Uterus (tissue), 2 donors: Measurements from ENCODE around the gene FASLG.

Source experiments
- POLR2A ChIP-seq, 2 donors: fragments of 450-650 bp; IDR thresholded peaks; one replicate each; pipeline ENCODE4 v1.6.1; 2016; ENCODE audit warnings: antibody characterized with exemption in 2 of 2, mild to moderate bottlenecking in 1 of 2, moderate library complexity in 1 of 2
- TF ChIP-seq, protein P1 (sequence below), 4 experiments: fragments of 200-600 bp in 2 of 4; fragments of 450-650 bp in 2 of 4; sonication (generic) in 2 of 4; IDR thresholded peaks; one replicate each; pipeline ENCODE4 v1.5.1; 2016 to 2019; ENCODE audit warnings: antibody characterized with exemption in 4 of 4, mild to moderate bottlenecking in 2 of 4, moderate library complexity in 1 of 4

DNA sequence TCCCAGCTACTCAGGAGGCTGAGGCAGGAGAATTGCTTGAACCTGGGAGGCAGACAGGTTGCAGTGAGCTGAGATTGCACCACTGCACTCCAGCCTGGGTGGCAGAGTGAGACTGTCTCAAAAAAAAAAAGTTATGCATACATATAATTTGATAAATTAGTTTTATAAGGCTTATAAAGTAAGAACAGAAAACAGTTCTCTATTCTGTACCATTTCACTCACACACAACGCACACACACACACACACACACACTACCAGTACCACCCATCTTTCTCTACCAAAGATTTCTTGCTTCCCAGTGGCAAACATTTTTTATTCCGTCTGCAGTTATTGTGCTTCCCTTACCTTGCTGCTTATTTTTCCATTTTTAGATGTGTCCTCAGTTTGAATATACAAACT, 46.4 kb upstream of the FASLG start:
- TF ChIP-seq, protein P1, sequence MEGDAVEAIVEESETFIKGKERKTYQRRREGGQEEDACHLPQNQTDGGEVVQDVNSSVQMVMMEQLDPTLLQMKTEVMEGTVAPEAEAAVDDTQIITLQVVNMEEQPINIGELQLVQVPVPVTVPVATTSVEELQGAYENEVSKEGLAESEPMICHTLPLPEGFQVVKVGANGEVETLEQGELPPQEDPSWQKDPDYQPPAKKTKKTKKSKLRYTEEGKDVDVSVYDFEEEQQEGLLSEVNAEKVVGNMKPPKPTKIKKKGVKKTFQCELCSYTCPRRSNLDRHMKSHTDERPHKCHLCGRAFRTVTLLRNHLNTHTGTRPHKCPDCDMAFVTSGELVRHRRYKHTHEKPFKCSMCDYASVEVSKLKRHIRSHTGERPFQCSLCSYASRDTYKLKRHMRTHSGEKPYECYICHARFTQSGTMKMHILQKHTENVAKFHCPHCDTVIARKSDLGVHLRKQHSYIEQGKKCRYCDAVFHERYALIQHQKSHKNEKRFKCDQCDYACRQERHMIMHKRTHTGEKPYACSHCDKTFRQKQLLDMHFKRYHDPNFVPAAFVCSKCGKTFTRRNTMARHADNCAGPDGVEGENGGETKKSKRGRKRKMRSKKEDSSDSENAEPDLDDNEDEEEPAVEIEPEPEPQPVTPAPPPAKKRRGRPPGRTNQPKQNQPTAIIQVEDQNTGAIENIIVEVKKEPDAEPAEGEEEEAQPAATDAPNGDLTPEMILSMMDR (IDR thresholded peaks at IDR 0.05): no peak
- TF ChIP-seq POLR2A (IDR thresholded peaks at IDR 0.05): no peak
